PC-3 (cell line): Measurements from ENCODE around the gene NFIL3. TPM values are rescaled to one million over a fixed set of nuclear protein-coding genes. Genes with fewer than 3 reads are reported as not detected.
"Not testable (repeated sequence)": the region's sequence is repeated elsewhere in the genome, so short reads cannot be mapped to it uniquely, and the experiment has no call there.

Experiments used
- ATAC-seq: fragments of 200-7000 bp; cut with Tn5 transposase; 2 replicates; pipeline ENCODE4 v1.9.1; 2020; ENCODE audit warnings: mild to moderate bottlenecking, moderate library complexity
- Bru-seq: library from RNA; stranded (reverse); fragments of 400-500 nt; gene quantifications from one replicate; lab custom pipeline; 2021; lab: Mats Ljungman, UMichigan
- BruChase-seq, 2 experiments: library from RNA; stranded (reverse); fragments of 400-500 nt; gene quantifications; one replicate each; lab custom pipeline; 2021; lab: Mats Ljungman, UMichigan
- BruUV-seq: library from RNA; stranded (reverse); fragments of 400-500 nt; replicated peaks from 2 replicates; lab custom pipeline; 2021; lab: Mats Ljungman, UMichigan
- CTCF ChIA-PET: fragments of 300-600 bp; sonication (Branson Sonifier 250); formaldehyde crosslinking; loops from one replicate; lab custom pipeline; 2022; ENCODE audit warnings: antibody characterized with exemption; lab: Charles Lee
- POLR2A ChIA-PET: fragments of 300-600 bp; sonication (Branson Sonifier 250); formaldehyde crosslinking; loops from one replicate; lab custom pipeline; 2022; ENCODE audit warnings: antibody characterized with exemption; ENCODE audit not compliant: unreplicated experiment; lab: Charles Lee
- DNase-seq: peaks from one replicate; pipeline ENCODE4 v3.0.0-alpha.2; 2015
- H2AFZ ChIP-seq: fragments of 300-600 bp; sonication (generic); 2 replicates; pipeline ENCODE4 v1.6.0; 2016; ENCODE audit warnings: antibody characterized with exemption, low read length
- H3F3A ChIP-seq: fragments of 300-600 bp; sonication (generic); one replicate; pipeline ENCODE4 v1.6.0; 2017; ENCODE audit warnings: antibody characterized with exemption, low read length, control low read depth, mild to moderate bottlenecking; ENCODE audit not compliant: unreplicated experiment
- H3K27ac ChIP-seq: fragments of 300-600 bp; sonication (generic); 2 replicates; pipeline ENCODE4 v1.5.1; 2016; ENCODE audit warnings: mild to moderate bottlenecking, low read length
- H3K27me3 ChIP-seq: fragments of 300-600 bp; sonication (generic); 2 replicates; pipeline ENCODE4 v1.6.1; 2016; ENCODE audit warnings: low read length, mixed read lengths
- H3K36me3 ChIP-seq: fragments of 300-600 bp; sonication (generic); 2 replicates; pipeline ENCODE4 v1.6.1; 2016; ENCODE audit warnings: low read depth, mixed run types, low read length, mixed read lengths
- H3K4me1 ChIP-seq: fragments of 300-600 bp; sonication (generic); 2 replicates; pipeline ENCODE4 v1.5.1; 2016; ENCODE audit warnings: low read length; ENCODE audit not compliant: insufficient read depth
- H3K4me2 ChIP-seq: fragments of 300-600 bp; sonication (generic); 2 replicates; pipeline ENCODE4 v1.6.0; 2016; ENCODE audit warnings: low read length
- H3K4me3 ChIP-seq: fragments of 300-600 bp; sonication (generic); 2 replicates; pipeline ENCODE4 v1.5.1; 2016; ENCODE audit warnings: mild to moderate bottlenecking, low read length, mixed read lengths
- H3K79me2 ChIP-seq: fragments of 300-600 bp; sonication (generic); 2 replicates; pipeline ENCODE4 v1.6.1; 2017; ENCODE audit warnings: low read length, mixed read lengths
- H3K9ac ChIP-seq: fragments of 300-600 bp; sonication (generic); 2 replicates; pipeline ENCODE4 v1.6.0; 2016; ENCODE audit warnings: mild to moderate bottlenecking, low read length
- H3K9me2 ChIP-seq: fragments of 300-600 bp; sonication (generic); replicated peaks from 2 replicates; pipeline ENCODE4 v1.6.1; 2016; ENCODE audit warnings: mixed run types, low read length, mixed read lengths
- H3K9me3 ChIP-seq: fragments of 300-600 bp; sonication (generic); 2 replicates; pipeline ENCODE4 v1.6.1; 2016; ENCODE audit warnings: low read length, mixed read lengths
- H4K20me1 ChIP-seq: fragments of 300-600 bp; sonication (generic); 2 replicates; pipeline ENCODE4 v1.6.1; 2016; ENCODE audit warnings: low read length, mixed read lengths
- EZH2 ChIP-seq: fragments of 300-600 bp; sonication (generic); IDR thresholded peaks from one replicate; pipeline ENCODE4 v1.6.1; 2017; ENCODE audit warnings: antibody characterized with exemption, mild to moderate bottlenecking, low read length; ENCODE audit not compliant: unreplicated experiment
- EZH2phosphoT487 ChIP-seq: fragments of 300-600 bp; sonication (generic); IDR thresholded peaks from 2 replicates; pipeline ENCODE4 v1.6.1; 2018; ENCODE audit warnings: mild to moderate bottlenecking, antibody characterized with exemption, low read length, borderline replicate concordance
- intact Hi-C: fragments of 100-400 bp; cut with micrococcal nuclease; formaldehyde crosslinking; loops from 2 replicates; pipeline ENCODE4 v1.9.0; 2023
- long read RNA-seq: library from polyadenylated mRNA; unstranded; transcript quantifications from one replicate; pipeline ENCODE4 v2.0.0, GENCODE V29; 2021; ENCODE audit not compliant: unreplicated experiment
- total RNA-seq: library from RNA; depleted of rRNA; stranded (reverse); fragments of >200 nt; gene quantifications from 2 replicates; pipeline ENCODE4 v1.2.3, GENCODE V29; 2014; rRNA removed
- TF ChIP-seq, protein P1 (sequence below): fragments of 300-600 bp; sonication (generic); conservative IDR thresholded peaks from 2 replicates; pipeline ENCODE4 v1.5.1; 2017; ENCODE audit warnings: antibody characterized with exemption, low read depth, mild to moderate bottlenecking, low read length

Gene NFIL3, protein sequence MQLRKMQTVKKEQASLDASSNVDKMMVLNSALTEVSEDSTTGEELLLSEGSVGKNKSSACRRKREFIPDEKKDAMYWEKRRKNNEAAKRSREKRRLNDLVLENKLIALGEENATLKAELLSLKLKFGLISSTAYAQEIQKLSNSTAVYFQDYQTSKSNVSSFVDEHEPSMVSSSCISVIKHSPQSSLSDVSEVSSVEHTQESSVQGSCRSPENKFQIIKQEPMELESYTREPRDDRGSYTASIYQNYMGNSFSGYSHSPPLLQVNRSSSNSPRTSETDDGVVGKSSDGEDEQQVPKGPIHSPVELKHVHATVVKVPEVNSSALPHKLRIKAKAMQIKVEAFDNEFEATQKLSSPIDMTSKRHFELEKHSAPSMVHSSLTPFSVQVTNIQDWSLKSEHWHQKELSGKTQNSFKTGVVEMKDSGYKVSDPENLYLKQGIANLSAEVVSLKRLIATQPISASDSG
- 5.4 and 7.5 TPM in 2 replicates for total RNA-seq
- Bru-seq, nascent RNA: percentile 79 among the genes with signal in this experiment
- percentile 64 among the genes with signal in this experiment for BruChase-seq, experiment 1, labeled RNA remaining after a 6-hour chase
- BruChase-seq, experiment 2, labeled RNA remaining after a 2-hour chase: percentile 75 among the genes with signal in this experiment
- long read RNA-seq, transcript NFIL3-201 (2 exons, 2,085 nt): major isoform, 49 of 56 reads
- long read RNA-seq, partial matches to known transcripts: 7 of 56 reads
- long read RNA-seq, other reads (novel, unspliced or antisense): 0 of 56 reads

DNA sequence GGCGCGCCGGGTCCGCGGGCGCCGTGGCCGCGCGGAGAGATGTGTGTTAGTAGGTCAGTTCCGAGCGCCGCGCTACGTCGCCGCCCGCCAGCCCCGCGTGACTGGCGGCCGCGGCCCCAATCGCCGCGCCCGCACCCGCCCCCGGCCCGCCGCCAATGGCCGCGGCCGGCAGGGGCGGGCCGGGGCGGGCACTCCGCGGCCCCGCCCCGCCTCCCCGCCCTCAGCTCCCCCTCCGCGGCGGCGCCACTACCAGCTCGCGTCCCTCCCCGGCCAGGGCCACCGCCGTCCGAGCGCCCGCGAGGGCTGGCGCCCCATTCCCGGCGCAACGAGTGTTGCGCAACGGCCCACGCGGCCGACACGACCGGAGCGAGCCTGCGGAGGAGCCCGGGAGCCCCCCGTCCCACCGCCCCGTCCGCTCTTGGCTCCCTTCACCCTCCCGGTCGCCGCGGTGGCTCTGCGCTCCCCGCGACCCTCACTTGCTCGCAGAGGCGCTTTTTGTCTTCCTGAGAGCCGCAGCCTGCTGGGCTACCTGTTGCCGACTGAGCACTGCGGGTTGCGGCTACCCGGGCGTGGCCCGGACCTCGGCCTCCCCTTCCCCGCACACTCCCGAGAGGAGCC is at the start of gene NFIL3:
TSS of gene NFIL3 (minus strand) at position 48 of the 618 bp plus-strand sequence. CDS start 13,098 bp downstream, outside the sequence.
- peak within 1 kb of the TSS; percentile 93 for H3K4me2 ChIP-seq
- DNase-seq: peak; percentile 75
- H3F3A ChIP-seq: no peaks in the 10 kb centered on the region
- peaks cover 24% of the 10 kb centered on the region for H4K20me1 ChIP-seq
- no peak for TF ChIP-seq EZH2
- TF ChIP-seq EZH2phosphoT487: no peak
- TF ChIP-seq, protein P1, sequence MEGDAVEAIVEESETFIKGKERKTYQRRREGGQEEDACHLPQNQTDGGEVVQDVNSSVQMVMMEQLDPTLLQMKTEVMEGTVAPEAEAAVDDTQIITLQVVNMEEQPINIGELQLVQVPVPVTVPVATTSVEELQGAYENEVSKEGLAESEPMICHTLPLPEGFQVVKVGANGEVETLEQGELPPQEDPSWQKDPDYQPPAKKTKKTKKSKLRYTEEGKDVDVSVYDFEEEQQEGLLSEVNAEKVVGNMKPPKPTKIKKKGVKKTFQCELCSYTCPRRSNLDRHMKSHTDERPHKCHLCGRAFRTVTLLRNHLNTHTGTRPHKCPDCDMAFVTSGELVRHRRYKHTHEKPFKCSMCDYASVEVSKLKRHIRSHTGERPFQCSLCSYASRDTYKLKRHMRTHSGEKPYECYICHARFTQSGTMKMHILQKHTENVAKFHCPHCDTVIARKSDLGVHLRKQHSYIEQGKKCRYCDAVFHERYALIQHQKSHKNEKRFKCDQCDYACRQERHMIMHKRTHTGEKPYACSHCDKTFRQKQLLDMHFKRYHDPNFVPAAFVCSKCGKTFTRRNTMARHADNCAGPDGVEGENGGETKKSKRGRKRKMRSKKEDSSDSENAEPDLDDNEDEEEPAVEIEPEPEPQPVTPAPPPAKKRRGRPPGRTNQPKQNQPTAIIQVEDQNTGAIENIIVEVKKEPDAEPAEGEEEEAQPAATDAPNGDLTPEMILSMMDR: no peak
- BruUV-seq: no TSS peak
- no peaks in the 10 kb centered on the region for H3K27me3 ChIP-seq
- peak; percentile 70 for ATAC-seq
- peak within 1 kb of the TSS; percentile 71 for H3K27ac ChIP-seq
- POLR2A ChIA-PET: interaction anchor here (0.6 to 1.6 kb wide), 7 partner anchors 63 to 710 kb away, joined by 3 to 13 read pairs (median 4); no protein-coding TSS in a partner anchor
- no peaks in the 10 kb centered on the region for H3K36me3 ChIP-seq
- peak within 1 kb of the TSS; percentile 81 for H2AFZ ChIP-seq
- CTCF ChIA-PET: interaction anchor here (0.5 to 0.6 kb wide), 2 partner anchors 10 to 293 kb away, joined by 3 to 5 read pairs; no protein-coding TSS in a partner anchor
- intact Hi-C loops: loop anchor here (2.0 to 5.0 kb wide), 4 partner anchors 62 to 431 kb away; partner anchors contain the start of gene AUH
- H3K9ac ChIP-seq: peak within 1 kb of the TSS; percentile 89
- peak within 1 kb of the TSS; percentile 96 for H3K4me3 ChIP-seq
- peaks cover 44% of the 10 kb centered on the region for H3K79me2 ChIP-seq
- no peaks in the 10 kb centered on the region for H3K9me2 ChIP-seq
- no peaks in the 10 kb centered on the region for H3K9me3 ChIP-seq
- peaks cover 35% of the 10 kb centered on the region for H3K4me1 ChIP-seq

DNA sequence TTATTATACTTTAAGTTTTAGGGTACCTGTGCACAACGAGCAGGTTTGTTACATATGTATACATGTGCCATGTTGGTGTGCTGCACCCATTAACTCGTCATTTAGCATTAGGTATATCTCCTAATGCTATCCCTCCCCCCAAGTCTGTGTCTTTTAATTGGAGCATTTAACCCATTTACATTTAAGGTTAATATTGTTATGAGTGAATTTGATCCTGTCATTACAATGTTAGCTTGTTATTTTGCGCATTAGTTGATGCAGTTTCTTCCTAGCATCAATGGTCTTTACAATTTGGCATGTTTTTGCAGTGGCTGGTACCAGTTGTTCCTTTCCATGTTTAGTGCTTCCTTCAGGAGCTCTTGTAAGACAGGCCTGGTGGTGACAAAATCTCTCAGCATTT is 47.9 kb upstream of the NFIL3 start:
- H3K79me2 ChIP-seq, H3K36me3 ChIP-seq, DNase-seq, H3K27me3 ChIP-seq, H4K20me1 ChIP-seq, H3K9ac ChIP-seq, H3K27ac ChIP-seq, H3K4me2 ChIP-seq, H3K9me3 ChIP-seq, H2AFZ ChIP-seq, ATAC-seq, H3K9me2 ChIP-seq, CTCF ChIA-PET, BruUV-seq, H3F3A ChIP-seq, POLR2A ChIA-PET, intact Hi-C loops, H3K4me3 ChIP-seq, H3K4me1 ChIP-seq: not testable (repeated sequence)

DNA sequence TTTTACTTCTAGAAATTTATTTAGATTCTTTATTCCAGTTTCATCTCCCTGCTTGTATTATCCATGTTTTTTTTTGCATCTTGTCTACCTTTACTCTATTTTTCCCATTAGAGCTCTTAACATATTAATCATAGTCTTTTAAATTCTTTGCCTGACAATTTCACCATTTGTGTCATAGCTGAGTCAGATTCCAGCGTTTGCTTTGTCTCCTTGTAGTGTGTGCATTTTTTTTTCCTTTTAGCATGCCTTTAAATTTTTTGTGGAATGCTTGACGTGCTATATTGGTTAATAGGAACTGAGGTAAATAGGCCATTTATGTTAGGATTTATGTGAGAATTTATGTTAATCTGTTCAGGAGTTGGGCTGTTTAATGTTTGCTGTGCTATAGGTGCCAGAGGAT is 41.8 kb upstream of the NFIL3 start:
- Histone ChIP-seq H2AFZ (peak overlapping the region; percentile 27; the same call in 1 of the 2 replicates), H3K27me3 (no peaks in the 10 kb centered on the region), H3K79me2 (no peaks in the 10 kb centered on the region), H3K36me3 (no peaks in the 10 kb centered on the region), H3K9me3 (no peaks in the 10 kb centered on the region), H3K4me3 (no peak overlapping the region), H4K20me1 (no peaks in the 10 kb centered on the region), H3K4me2 (peak overlapping the region; percentile 35; the same call in 1 of the 2 replicates), H3F3A (no peaks in the 10 kb centered on the region), H3K27ac (peak overlapping the region; percentile 72), H3K9ac (no peak overlapping the region), H3K9me2 (no peaks in the 10 kb centered on the region), H3K4me1 (peaks cover 19% of the 10 kb centered on the region)
- TF ChIP-seq EZH2phosphoT487: no peak
- intact Hi-C loops: no loop called here
- peak; percentile 70 for ATAC-seq
- ChIA-PET CTCF (interaction anchor here (0.6 kb wide), 1 partner anchor 41 kb away, joined by 3 read pairs; no protein-coding TSS in a partner anchor), POLR2A (no interaction called here)
- peak; percentile 81 for DNase-seq
- BruUV-seq: no TSS peak
